GM12872 (cell line): Measurements from ENCODE around the gene KLHDC7B.

ENCODE experiments used
- TF ChIP-seq, protein P1 (sequence below): IDR thresholded peaks from 3 replicates; pipeline ENCODE4 v1.5.1; 2011; ENCODE audit warnings: low read depth, mild to moderate bottlenecking, low read length, moderate library complexity; ENCODE audit not compliant: insufficient read depth

KLHDC7B gene

DNA sequence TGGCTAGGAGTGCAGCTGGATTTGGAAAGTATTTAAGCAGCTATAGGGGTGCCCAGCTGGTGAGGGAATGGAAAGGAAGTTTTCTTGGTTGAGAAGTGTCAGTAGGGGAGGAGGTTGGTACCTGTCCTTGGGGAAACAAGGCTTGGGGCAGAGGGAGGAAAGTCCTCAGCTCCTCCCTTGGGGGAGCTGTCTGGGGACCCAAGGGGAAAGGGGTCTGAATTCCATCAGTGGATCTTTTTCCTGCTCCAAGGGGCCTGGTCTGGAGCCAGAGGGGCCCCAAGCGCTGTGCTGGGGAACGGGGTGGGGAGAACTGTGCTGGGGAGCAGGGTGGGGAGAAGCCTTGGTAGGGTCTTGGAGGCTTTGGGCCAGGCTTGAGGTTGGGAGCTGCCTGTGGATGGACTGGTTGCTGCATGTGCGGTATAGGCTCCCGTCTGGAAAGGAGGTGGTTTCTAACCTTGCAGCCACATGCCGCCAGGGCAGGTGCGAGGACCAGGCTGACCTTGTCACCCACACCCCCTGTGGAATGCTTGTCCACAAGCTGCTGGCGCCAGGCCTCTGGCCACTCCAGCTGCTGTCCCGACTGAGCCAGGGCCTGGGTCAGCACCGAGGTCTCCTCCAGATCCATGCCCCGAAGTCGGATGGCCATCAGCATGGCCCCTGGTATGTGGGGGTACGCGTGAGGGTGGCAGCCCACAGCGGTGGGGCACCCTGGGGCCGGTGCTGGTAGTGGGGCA lies 16.9 kb upstream of the KLHDC7B start:
- TF ChIP-seq, protein P1, sequence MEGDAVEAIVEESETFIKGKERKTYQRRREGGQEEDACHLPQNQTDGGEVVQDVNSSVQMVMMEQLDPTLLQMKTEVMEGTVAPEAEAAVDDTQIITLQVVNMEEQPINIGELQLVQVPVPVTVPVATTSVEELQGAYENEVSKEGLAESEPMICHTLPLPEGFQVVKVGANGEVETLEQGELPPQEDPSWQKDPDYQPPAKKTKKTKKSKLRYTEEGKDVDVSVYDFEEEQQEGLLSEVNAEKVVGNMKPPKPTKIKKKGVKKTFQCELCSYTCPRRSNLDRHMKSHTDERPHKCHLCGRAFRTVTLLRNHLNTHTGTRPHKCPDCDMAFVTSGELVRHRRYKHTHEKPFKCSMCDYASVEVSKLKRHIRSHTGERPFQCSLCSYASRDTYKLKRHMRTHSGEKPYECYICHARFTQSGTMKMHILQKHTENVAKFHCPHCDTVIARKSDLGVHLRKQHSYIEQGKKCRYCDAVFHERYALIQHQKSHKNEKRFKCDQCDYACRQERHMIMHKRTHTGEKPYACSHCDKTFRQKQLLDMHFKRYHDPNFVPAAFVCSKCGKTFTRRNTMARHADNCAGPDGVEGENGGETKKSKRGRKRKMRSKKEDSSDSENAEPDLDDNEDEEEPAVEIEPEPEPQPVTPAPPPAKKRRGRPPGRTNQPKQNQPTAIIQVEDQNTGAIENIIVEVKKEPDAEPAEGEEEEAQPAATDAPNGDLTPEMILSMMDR = no peak

DNA sequence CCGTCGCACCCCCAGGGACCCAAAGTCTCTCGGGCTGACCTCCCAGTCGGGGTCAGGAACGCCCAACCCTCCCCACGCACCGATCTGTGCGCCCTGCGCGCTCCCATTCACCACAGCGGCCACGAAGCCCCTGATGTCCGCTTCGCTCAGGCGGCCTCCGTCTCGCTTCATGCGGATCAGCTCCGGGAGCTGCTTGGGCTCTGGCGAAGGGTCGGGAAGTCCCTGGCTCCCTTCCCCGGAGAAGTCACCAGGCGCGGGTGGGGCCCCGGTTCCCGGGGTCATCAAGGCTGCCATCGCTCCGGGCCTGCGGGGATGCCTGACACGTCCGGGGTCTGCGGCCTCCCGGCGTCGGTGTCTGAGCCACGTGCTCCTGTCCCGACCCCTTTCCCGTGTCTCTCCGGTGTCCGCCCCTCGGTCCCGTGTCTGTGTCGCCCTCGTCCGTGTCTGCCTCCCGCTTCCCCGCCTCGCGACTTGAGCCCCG lies 16.2 kb upstream of the KLHDC7B start:
- TF ChIP-seq, protein P1 = no peak

DNA sequence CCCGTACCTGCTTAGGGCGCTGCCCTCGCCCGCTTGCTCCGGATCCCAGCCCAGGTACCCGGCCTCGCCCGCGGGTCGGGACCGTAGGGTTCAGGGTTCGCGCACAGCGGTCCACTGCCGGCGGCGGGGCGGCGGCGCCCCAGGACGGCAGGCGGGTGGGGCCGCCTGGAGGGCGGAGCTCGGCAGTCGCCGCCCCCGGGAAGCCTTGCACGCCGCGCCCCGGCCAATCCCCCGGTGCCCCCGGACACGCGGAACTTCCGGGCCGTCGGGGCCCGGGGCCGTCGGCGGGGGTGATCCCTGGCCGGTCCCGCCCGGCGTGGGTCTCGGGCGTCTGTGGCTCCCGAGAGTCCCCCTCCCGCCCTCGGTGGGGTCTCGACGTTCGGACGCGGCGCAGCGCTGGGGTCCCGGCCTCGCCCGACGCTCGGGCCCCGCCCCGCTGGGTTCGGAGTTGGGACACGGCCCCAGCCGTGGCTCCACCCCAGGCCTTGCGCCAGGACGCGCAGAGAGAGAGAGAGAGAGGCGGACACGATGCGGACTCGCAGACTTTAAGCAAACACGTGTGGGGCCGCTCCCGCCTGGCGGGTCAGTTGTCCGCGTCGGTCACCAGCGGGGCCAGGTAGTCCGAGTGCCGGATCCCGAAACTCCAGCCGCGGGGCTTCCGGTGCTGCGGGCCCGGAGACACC lies 15.7 kb upstream of the KLHDC7B start, which contains the start of gene TYMP:
TSS of gene TYMP (minus strand) at position 116 of the 683 bp plus-strand sequence. CDS start 303 bp downstream, outside the sequence.
- TF ChIP-seq, protein P1 = no peak

DNA sequence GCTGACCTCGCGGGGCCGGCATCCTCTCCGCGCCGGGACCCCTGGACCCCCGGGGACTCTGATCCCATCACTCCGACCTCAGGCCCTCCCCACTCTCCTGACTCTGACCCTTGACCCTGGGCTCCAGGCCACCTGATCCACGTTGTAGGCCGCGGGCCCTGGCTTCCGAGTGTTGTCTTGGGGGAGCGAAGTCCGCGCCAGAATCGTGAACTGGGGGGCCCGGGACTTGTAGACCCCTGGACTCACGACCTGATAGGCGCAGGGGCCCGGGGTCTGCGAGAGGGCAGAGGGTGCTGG lies 15.2 kb upstream of the KLHDC7B start:
- TF ChIP-seq, protein P1 = no peak

DNA sequence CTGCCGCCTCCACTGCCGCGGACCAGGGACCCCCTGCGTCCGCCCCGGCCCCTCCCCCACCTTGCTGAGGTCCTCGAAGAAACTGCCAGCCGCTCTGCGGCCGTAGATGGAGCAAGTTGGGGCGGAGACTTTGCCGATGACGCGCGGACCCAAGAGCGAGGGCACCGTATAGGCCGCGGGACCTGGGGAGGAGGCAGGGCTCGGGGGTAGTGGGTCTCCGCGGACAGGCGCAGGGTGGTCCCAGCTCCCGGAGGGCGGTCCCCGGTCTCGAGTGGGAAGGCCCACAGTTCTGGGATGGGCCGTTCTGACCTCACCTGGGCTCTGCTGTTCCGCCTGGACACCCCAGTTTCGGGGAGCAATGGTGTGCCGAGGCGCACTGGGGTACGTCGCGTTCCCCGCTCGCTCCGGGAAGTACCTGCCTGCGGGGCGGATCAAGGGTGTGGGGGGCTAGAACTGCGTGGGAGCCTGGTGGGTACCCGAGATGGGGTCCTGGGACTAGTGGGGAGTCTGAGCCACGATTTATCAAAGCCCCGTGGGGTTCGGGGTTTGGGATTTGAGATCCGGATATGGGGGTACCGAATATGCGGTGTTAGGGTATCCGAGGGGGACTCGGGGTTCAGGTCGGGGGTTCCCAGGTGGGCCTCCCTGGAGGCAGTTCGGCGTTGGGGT lies 14.7 kb upstream of the KLHDC7B start:
- TF ChIP-seq, protein P1 = no peak

DNA sequence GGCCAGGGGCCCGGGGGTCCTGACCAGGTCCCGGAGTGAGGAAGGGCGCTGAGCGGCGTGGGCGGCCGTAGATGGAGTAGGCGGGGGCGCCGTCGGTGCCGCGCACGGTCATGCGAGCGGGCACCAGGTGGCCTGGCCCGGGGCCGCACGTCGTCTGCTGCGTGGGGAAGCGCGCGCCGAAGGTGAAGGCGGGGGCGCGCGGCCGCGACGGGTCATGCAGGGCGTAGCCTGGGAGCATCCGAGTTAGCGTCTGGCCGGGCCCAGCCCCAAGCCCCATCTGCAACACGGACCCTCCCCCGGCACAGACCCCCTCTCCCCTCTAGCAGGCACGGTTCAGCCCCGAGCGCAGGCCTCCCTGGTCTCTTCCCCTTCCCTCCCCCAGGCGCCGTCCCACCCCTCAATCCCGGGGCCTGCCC lies 14.1 kb upstream of the KLHDC7B start:
- TF ChIP-seq, protein P1 = no peak

DNA sequence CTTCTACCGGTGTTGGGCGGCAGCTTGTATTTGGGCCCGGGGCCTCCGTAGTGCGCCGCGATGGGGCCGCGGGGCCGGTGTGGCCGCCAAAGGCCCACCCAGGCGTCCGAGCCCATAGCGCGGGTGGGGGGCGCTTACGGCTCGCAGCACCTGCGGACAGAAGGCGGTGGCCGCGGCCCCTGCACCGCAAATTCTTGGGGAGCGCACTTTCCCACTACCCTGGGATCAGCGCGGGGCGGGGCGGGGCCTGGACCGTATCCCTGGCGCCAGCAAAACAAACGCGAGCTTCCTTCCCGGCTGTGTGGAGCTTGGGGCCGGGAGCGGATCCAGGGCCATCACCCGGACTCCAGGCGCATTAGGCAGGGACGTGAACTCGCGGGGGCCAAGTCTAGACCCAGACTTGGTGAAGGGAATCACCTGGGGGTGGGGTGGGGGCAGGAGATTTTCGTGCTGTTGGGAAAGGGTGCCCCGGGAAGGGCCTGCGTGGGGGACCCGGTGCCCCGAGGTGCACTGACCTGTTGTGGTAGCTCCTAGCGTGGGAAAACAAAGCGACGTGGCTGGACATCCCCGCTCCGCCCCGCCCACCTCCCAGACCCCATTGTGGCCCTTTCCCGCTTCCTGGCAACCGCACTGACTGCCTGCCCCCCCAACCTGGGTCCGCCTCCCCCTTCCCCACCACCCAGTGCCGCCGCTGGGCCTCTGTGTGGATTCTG lies 13.6 kb upstream of the KLHDC7B start:
- TF ChIP-seq, protein P1 = no peak
